Activated CD4-positive, alpha-beta T cell treated with anti-CD3 and anti-CD28 coated beads, Interleukin-2, amount 50 U/mL, for 1 hour (primary cell): Measurements from ENCODE around the gene CD180.
A peak's percentile ranks its signal among the peaks of the same experiment; 100 is the strongest.

Source experiments
- DNase-seq: peaks from one replicate; pipeline ENCODE4 v3.0.0-alpha.2; 2020

Gene CD180

GRCh38 chr5:67209141-67209771 lies 12.7 kb upstream of the CD180 start:
- peak; percentile 46 for DNase-seq

GRCh38 chr5:67208403-67208802 lies 11.8 kb upstream of the CD180 start:
- DNase-seq, result no peak

- peak; percentile 77 for DNase-seq
Measured at GRCh38 chr5:67206929-67207328, 10.3 kb upstream of the CD180 start.

- no peak for DNase-seq
Measured at GRCh38 chr5:67206461-67206860, 9.9 kb upstream of the CD180 start.

GRCh38 chr5:67205981-67206380 lies 9.4 kb upstream of the CD180 start:
- DNase-seq, result no peak

DNA sequence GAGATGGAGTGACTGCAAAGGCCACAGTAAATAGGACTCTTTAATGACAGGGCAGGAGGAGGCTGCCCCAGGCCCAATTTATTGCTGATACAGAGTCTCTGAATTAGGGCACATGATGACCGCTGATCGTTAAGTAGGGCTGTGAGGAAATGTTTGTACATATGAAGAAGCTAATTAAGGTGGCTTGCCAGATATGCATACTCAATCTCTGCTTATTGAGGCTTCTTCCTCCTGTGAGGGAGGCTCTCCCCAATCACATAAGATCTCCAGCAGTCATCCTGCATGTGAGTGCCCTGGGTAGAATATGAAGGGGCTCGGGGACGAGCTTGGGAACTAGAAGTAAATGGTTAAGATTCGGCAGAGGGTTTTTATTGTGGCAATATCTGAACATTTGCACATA lies 8.2 kb upstream of the CD180 start:
- no peak for DNase-seq

- DNase-seq, result no peak
Measured at GRCh38 chr5:67203701-67204074, 7.1 kb upstream of the CD180 start.

GRCh38 chr5:67202828-67203227 lies 6.2 kb upstream of the CD180 start:
- no peak for DNase-seq

GRCh38 chr5:67201897-67202549 lies 5.4 kb upstream of the CD180 start:
- no peak for DNase-seq

DNA sequence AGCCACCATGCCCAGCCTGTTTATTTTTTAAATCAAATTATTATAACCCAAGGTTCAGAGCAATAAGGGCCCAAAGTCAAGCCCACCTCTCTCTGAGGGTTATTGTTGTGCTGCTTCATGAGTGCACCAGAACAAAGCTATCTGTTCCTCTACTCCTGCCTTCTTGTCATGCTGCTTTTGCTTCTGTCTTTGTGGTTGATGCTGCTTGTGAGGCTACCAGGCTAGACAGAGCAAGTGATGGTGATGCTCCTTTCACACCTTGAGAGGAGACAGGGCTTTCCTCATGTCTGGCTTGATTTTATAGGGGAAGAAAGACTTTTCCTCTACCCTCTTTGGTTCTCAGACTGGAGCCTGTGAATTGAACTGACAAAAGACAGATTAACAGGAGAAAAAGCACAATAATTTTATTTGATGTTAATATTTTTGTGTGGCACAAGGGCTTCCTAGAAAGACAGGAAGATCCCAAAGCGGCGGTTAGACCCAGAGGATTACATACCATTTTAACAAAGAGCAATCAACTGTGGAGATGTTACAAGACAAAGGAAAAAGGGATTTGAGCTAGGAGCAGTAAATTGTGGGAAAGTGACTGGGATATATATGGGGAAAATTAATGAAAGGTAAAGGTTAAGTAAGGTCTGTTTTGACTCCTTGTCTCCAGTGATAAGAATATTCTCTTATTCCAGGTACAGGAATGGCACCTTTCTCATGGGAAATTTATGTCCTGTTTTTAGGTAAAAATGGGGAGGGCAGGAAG lies 4.4 kb upstream of the CD180 start:
- DNase-seq, result no peak

GRCh38 chr5:67199859-67200258 lies 3.3 kb upstream of the CD180 start:
- no peak for DNase-seq

DNA sequence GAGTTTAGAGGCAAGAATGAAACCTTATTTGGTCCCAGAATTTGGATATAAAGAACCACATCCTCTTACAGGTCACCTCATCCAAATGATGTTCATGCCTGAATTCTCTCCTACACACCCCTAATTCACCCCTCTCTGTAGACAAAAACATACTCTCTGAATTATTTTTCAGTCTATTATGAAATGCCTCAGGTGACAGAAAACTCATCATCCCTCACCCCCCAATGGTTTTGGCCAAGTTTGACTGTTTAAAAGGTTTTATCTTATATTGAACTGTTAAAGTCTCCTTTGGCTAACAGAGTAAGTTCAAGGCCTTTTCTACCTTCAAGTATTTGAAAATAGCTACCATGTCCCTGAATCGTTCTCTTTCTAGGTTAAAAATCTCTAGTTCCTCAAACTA lies 2.3 kb upstream of the CD180 start:
- no peak for DNase-seq

DNA sequence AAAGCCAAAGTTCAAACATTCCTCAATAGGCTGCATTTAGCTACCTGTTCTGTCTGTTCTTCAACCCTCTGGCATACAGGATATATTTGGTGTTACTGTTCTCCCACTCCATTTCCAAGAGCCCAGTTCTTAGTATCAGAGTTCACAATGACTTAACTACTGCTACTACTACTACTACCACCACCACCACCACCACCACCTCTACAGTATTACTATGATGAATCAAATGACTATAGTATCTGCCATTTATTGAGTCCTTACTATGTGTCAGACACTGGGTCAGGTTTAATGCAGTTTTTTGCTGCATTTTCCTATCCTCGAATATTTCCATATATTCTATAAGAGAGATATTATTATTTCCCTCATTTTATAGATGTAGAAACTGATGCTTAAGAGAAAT lies 937 bp upstream of the CD180 start:
- DNase-seq, result no peak

GRCh38 chr5:67195406-67196275 lies 958 bp downstream of the CD180 start:
- no peak for DNase-seq

DNA sequence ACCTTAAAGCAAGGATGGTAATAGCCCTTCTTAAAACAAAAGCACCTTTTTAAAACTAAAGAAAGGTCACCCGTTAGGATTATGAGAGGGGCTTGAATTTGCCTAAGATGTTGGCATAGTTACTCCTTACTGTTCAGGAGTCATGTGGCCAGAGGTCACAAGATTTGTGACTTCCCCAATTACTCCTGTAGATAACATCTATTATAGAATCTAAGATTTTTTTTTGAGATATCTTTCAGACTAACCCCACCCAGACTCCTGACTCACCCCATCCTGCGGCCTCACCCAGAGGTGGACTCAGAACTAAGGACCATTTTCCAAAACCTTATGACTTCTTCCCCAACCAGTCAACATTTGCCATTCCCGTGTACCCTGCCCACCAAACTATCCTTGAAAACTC lies 2.4 kb downstream of the CD180 start:
- DNase-seq, result no peak

DNA sequence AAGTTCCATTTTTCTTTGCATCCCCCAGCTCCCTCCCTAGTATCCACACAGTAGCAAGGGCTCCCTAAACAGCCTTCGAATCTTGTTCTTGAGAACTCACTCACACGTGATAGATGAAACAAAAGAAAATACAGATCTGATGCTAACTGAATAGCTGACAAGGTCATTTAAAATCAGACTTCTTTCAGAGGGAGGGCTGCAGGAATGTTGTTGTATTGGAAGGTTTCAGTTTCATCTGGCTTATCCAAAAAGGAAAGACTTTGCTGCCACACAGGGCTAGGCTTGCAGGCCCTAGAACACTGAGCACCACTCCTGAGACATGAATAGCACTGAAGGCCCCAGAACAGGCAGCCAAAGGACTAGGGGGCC lies 3.2 kb downstream of the CD180 start:
- DNase-seq, result no peak

DNA sequence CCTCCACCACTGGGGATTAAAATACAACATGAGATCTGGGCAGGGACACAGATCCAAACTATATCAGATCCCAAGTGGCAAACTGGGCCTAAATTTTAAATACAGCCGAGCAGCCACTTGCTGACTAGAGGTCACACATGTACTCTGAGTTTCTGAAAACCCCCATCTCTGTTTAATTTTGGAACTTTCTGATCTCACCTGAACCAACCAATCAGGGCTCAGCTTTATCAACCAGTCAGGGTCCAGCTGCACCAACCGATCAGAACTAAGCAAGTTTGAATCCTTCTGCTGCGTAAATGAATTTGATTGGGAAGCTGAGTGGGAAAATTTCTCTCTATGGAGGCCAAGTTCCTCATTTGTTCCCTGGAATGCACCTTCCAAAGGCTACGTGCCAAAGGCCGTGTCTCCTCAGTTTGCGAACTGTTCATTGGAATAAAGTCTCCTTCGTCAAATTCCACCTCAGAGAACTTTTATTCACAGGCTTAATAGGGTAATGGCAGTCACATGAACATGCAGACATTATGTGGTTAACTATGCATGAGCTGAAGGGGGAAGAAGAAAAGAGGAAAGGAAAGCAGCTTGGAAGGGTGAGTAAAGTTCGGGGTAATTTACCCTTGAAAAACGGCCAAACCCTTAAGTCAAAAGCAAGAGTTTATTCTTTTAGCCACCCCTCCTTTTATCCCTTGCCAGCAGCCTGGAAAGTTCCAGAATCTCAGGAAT lies 3.7 kb downstream of the CD180 start:
- DNase-seq, result no peak

GRCh38 chr5:67190861-67191260 lies 5.7 kb downstream of the CD180 start:
- no peak for DNase-seq

- DNase-seq, result no peak
Measured at GRCh38 chr5:67190410-67190809, 6.2 kb downstream of the CD180 start.

- DNase-seq, result no peak
Measured at GRCh38 chr5:67189931-67190330, 6.7 kb downstream of the CD180 start.

- DNase-seq, result no peak
Measured at GRCh38 chr5:67189079-67189354, 7.6 kb downstream of the CD180 start.

GRCh38 chr5:67188274-67189078 lies 8.1 kb downstream of the CD180 start:
- no peak for DNase-seq
